ENCODE results near the gene PCDHGA1.

Gene PCDHGA1

DNA sequence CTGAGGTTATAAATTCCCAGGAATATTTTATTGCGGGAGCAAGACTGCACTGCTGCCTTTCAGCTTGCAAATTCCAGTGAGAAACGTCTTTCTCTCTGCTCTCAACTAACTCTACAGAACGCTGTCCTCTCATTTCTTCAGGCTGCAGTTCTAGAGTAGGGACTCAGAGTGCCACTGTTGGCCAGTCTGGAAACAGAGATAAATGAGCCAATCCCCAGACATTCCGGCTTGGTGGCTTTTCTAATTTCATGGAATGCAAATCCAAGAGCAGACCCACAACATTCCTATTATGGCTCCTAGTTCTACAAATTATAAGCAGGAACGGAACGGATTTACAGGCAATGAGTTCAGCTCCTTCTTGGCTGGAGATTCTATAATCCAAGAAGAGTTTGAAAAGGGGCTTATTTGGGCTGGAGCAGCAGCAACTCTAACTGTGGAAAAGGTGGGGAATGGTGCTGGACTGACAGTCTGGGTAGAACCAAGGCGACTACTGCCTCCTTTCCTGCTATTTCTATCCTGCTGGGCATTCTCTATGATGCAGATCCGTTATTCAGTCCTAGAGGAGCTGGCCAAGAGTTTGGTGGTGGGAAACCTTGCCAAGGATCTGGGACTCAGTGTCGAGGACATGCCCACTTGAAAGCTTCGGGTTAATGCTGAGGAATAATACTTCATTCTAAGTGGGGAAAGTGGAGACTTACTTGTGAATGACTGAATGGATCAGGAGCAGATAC is 109.3 kb downstream of the PCDHGA1 start:
- DNase-seq (ENCODE audit: low spot score), result no peak

DNA sequence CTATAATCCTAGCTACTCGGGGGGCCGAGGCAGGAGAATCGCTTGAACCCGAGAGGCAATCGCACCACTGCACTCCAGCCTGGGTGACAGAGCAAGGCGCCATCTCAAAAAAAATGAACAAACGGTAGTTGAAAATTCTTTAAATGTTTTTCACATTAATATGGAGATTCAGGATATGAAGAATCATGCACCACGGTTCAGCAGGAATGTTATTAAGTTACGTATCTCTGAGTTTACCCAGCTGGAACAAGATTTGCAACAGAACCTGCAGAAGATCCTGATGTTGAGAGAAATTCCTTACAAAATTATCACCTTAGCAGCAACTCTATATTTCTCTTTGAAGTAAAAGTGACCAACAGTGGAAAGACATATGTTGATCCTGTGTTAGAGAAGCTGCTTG is 110.0 kb downstream of the PCDHGA1 start:
- no peak for DNase-seq (ENCODE audit: low spot score)

DNA sequence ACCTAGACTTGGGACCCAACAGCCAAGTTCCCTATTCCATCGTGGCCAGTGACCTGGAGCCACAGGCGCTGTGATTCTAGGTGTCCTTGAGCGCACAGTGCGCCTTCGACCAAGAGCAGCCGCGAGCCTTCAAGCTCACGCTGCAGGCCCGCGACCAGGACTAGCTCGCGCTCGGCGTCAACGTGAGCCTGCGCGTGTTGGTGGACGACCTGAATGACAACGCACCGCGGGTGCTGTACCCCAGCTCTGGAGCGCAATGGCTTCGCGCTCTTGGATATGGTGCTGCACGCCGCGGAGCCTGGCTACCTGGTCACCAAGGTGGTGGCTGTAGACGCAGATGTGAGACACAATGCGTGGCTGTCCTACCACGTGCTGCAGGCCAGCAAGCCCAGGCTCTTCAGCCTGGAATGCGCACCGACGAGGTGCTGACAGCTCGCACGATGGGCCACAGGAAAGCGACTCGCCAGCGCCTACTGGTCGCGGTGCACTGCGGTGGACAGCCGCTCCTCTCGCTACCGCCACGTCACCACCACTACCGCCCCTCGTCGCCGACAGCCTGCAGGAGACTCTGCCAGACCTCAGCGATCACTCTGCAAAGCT is 111.4 kb downstream of the PCDHGA1 start:
- DNase-seq (ENCODE audit: low spot score), result no peak

DNA sequence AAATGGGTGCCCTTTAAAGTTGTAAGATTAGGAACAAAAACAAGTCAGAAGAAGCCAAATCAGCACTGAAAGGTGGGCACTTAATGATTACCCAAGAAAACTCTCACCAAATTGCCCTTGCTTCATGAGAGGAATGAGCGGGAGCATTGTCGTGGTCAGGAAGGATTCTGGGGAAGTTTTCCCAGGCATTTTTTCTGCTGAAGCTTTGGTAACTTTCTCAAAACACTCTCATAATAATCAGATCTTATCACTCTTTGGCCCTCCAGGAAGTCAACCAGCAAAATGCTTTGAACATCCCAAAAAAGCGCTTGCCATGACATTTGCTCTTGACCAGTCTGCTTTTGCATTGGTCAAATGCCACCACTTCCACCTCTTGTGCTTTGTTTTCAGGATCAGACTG is 135.0 kb downstream of the PCDHGA1 start:
- no peak for DNase-seq (ENCODE audit: low spot score)

DNA sequence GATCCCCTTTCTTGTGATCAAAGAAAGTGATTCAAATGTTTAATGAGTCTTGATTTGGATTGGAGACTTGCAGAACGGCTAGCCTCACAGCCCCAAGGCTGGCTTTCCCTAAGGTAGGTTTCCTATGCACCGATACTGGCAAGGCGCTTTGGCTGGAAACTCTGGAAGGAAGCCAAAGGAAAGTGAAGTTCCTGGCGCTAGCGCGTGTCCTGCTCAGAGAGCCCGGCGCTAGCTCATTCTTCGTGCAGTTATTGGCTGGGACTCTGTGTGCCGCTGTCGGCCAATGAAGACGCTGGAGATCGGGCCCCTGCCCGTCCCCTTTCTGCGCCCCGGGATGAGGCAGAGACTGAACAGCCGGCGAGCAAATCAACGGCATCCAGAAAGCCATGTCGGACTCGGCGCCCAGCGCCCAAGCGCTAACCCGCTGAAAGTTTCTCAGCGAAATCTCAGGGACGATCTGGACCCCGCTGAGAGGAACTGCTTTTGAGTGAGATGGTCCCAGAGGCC is 145.4 kb downstream of the PCDHGA1 start, which contains the start of gene PCDHGC3:
PCDHGC3 (plus strand) TSS at position 342 of the 507 bp plus-strand sequence; CDS start at position 493, 151 bp downstream.
- DNase-seq (ENCODE audit: low spot score), result peak; percentile 87

DNA sequence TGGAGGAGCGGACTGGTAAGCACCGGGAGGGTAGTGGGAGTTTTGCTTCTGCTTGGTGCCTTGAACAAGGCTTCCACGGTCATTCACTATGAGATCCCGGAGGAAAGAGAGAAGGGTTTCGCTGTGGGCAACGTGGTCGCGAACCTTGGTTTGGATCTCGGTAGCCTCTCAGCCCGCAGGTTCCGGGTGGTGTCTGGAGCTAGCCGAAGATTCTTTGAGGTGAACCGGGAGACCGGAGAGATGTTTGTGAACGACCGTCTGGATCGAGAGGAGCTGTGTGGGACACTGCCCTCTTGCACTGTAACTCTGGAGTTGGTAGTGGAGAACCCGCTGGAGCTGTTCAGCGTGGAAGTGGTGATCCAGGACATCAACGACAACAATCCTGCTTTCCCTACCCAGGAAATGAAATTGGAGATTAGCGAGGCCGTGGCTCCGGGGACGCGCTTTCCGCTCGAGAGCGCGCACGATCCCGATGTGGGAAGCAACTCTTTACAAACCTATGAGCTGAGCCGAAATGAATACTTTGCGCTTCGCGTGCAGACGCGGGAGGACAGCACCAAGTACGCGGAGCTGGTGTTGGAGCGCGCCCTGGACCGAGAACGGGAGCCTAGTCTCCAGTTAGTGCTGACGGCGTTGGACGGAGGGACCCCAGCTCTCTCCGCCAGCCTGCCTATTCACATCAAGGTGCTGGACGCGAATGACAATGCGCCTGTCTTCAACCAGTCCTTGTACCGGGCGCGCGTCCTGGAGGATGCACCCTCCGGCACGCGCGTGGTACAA is 146.0 kb downstream of the PCDHGA1 start:
- peak; percentile 28 for DNase-seq (ENCODE audit: low spot score)

DNA sequence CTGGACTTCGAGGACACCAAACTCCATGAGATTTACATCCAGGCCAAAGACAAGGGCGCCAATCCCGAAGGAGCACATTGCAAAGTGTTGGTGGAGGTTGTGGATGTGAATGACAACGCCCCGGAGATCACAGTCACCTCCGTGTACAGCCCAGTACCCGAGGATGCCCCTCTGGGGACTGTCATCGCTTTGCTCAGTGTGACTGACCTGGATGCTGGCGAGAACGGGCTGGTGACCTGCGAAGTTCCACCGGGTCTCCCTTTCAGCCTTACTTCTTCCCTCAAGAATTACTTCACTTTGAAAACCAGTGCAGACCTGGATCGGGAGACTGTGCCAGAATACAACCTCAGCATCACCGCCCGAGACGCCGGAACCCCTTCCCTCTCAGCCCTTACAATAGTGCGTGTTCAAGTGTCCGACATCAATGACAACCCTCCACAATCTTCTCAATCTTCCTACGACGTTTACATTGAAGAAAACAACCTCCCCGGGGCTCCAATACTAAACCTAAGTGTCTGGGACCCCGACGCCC is 146.8 kb downstream of the PCDHGA1 start:
- no peak for DNase-seq (ENCODE audit: low spot score)

DNA sequence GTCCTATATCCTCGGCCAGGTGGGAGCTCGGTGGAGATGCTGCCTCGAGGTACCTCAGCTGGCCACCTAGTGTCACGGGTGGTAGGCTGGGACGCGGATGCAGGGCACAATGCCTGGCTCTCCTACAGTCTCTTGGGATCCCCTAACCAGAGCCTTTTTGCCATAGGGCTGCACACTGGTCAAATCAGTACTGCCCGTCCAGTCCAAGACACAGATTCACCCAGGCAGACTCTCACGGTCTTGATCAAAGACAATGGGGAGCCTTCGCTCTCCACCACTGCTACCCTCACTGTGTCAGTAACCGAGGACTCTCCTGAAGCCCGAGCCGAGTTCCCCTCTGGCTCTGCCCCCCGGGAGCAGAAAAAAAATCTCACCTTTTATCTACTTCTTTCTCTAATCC is 147.5 kb downstream of the PCDHGA1 start:
- no peak for DNase-seq (ENCODE audit: low spot score)

DNA sequence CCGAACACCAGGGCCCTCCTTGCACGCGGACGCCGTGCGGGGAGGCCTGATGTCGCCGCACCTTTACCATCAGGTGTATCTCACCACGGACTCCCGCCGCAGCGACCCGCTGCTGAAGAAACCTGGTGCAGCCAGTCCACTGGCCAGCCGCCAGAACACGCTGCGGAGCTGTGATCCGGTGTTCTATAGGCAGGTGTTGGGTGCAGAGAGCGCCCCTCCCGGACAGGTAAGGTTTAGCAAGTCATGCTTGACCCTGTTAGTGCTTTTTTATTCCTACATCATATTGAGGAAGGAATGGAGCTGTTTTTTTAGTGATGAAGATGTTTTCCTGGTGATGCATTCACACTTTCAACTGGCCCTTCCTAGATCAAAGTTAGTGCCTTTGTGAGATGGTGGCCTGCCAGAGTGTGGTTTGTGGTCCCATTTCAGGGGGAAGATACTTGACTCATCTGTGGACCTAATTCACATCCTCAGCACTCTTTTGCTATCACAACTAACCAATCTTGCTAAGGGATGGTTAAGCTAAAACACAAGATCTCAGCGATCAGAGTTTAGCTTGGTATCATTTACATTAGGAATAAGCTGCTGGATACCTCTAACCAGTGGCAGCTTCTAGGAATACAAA is 148.1 kb downstream of the PCDHGA1 start:
- no peak for DNase-seq (ENCODE audit: low spot score)

DNA sequence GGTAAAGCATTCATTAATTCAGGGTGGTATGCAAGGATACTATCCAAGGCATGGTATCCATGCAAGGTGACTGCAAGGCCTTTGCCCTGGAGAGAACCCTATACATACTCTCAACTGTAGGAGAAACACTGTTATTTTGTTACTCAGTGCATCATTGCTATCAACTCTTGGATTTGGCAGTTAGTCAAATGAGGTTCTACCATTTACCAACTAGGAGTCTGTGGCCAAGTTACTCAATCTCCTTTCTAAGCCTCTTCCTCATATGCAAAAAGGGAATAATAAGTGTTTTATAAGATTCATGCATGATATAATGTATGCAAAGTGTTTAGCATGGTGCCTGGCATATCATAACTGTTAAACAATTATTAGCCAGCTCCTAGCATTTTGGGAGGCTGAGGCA is 149.5 kb downstream of the PCDHGA1 start:
- no peak for DNase-seq (ENCODE audit: low spot score)

DNA sequence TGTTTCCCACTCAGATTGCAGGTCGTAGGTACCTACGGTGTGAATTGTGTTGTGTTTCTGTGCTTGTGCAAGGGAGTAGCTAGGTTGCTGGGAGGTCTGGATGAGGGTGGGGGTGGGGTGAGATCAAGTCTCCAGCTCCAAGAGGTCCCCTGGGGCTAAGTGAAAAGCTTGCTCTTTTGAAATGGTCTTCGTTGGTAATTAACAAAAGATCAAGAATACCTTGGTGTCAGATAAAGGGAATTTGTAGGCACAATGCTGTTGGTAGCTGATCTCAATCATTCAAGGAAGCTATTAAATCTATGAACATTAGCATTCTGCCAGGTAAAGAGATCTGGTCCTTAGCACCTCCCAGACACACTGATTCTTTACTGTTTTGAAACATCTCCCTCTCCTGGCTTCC is 153.6 kb downstream of the PCDHGA1 start:
- no peak for DNase-seq (ENCODE audit: low spot score)

DNA sequence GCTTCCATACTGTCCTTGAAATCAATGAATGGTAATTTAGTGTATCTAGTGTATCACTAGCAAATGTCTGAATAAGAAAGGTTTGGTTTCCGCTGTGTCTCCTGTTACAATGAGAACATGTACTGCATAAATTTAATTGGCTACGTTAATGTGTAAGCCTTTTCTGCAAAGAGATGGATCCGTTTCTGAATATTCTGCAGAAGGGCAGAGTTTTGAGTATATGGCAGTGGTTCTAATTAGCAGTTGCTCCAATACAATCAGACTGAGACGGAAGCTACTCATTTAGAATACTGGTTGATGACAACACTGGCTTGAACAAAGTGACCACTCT is 154.0 kb downstream of the PCDHGA1 start:
- DNase-seq (ENCODE audit: low spot score), result no peak

DNA sequence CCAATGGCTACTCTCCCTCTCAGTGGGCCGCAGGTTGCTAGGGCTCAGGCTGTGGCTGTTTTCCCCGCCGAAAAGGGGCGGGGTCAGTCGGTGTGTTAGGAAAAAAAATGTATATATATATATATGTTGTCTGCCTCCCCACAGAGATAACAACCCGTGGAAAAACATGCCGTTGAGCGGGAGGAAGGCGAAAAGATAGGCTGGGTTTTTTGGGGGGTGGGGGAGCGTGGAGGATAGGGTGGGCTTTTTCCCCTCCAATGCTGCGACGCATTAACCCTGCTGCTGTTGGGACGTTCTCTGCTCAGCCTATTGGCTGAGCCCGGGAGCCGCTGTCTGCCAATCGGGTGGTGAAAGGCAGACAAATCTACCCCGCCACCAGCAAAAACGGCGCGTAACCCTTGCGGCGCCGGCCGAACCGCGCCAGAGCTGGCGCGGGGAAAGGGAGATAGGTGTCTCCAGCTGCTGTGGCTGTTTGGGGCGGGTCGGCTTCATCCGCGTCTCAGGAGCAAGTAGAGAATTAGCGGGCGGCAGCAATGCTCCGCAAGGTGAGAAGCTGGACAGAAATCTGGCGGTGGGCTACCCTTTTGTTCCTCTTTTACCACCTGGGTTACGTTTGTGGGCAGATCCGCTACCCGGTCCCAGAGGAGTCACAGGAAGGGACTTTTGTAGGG is 154.5 kb downstream of the PCDHGA1 start, which contains the start of gene PCDHGC4:
PCDHGC4 (plus strand) TSS at position 390 of the 671 bp plus-strand sequence; CDS start at position 534, 144 bp downstream.
- DNase-seq (ENCODE audit: low spot score), result peak; percentile 68

DNA sequence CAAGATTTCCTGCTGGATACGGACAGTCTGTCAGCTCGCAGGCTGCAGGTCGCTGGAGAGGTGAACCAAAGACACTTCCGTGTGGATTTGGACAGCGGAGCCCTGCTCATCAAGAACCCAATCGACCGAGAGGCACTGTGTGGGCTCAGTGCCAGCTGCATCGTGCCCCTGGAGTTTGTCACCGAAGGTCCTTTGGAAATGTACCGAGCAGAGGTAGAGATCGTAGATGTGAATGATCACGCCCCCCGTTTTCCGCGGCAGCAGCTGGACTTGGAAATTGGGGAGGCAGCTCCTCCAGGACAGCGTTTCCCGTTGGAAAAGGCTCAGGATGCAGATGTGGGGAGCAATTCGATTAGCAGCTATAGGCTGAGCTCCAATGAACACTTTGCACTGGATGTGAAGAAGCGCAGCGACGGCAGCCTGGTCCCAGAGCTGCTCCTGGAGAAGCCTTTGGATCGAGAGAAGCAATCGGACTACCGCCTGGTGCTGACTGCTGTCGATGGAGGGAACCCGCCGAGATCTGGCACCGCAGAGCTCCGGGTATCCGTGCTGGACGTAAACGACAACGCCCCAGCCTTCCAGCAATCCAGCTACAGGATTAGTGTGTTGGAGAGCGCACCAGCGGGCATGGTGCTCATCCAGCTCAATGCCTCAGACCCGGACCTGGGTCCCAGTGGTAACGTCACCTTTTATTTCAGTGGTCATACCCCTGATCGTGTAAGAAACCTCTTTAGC is 155.2 kb downstream of the PCDHGA1 start:
- DNase-seq (ENCODE audit: low spot score), result no peak

DNA sequence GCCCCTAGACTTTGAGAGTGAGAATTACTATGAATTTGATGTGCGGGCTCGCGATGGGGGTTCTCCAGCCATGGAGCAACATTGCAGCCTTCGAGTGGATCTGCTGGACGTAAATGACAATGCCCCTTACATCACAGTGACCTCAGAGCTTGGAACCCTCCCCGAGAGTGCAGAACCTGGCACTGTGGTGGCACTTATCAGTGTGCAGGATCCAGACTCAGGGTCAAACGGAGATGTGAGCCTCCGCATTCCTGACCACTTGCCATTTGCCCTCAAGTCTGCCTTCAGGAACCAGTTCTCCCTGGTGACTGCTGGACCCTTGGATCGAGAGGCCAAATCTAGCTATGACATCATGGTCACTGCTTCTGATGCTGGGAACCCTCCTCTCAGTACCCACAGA is 155.8 kb downstream of the PCDHGA1 start:
- DNase-seq (ENCODE audit: low spot score), result no peak

DNA sequence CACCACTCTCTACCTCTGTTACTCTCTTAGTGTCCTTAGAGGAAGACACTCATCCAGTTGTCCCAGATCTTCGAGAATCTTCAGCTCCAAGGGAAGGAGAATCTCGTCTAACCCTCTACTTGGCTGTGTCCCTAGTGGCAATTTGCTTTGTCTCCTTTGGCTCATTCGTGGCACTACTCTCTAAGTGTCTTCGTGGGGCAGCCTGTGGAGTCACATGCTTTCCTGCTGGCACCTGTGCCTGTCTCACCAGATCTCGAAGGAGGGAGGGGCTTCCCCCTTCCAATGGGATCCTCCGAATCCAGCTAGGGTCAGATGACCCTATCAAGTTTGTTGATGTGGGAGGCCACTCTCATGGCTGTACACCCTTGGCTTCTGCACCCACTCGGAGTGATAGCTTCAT is 156.8 kb downstream of the PCDHGA1 start:
- no peak for DNase-seq (ENCODE audit: low spot score)

DNA sequence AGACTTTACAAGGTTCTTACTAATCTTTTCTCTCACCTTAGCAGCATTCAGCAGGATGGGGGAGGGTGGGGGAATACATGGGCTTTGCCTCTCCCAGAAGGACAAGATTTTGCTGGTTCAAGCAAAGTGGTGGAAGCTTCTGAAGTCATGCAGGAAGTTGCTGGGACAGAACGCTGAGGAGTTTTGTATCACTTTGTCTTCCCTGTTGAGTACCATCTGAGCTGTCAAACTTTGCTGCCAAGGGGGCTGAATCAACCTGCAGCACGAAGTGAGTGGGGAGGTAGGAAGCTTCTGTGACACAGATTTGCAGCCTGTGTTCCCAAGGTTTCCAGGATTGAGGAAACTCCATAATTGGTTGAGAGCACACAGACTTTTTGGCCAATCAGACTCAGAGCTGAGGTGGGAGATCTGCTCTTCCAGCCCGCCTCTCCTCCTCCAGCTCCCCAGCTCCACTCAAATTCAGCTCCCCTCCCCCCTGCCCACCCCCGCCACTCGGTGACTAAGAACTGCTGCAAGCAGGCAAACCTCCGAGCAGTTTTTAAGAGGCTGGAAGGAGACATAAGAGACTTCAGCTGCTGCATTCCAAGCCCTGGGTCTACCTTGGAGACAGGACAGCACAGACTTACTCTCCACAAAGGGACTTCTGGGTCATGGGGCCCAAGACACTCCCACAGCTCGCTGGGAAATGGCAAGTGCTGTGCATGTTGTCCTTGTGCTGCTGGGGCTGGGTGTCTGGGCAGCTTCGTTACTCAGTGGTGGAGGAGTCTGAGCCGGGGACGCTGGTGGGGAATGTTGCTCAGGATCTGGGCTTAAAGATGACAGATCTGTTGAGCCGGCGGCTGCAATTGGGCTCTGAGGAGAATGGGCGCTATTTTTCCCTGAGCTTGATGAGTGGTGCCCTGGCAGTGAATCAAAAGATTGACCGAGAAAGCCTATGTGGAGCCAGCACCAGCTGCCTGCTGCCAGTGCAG is 158.6 kb downstream of the PCDHGA1 start, which contains the start of gene PCDHGC5:
PCDHGC5 (plus strand) TSS at position 491 of the 971 bp plus-strand sequence; CDS start at position 651, 160 bp downstream.
- no peak for DNase-seq (ENCODE audit: low spot score)

DNA sequence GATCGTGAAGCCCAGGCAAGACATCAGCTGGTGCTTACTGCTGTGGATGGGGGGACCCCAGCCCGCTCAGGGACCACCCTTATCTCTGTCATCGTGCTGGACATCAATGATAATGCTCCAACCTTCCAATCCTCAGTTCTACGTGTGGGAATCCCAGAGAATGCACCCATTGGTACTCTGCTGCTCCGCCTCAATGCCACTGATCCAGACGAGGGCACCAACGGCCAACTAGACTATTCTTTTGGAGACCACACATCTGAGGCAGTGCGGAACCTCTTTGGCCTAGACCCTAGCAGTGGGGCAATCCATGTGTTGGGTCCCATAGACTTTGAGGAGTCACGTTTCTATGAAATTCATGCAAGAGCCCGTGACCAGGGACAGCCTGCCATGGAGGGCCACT is 159.5 kb downstream of the PCDHGA1 start:
- no peak for DNase-seq (ENCODE audit: low spot score)

DNA sequence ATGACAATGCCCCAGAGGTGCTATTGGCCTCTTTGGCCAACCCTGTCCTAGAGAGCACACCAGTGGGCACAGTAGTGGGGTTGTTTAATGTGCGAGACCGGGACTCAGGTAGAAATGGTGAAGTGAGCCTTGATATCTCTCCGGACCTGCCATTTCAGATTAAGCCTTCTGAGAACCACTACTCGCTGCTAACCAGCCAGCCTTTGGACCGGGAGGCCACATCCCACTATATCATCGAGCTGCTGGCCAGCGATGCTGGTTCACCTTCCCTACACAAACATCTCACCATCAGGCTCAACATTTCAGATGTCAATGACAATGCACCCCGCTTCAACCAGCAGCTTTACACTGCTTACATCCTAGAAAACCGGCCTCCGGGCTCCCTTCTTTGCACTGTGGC is 160.0 kb downstream of the PCDHGA1 start:
- no peak for DNase-seq (ENCODE audit: low spot score)
